IMR-90 (cell line): ENCODE data around the gene PRR33. TPM values are rescaled to one million over a fixed set of nuclear protein-coding genes. Genes with fewer than 3 reads are reported as not detected.

Source experiments
- ATAC-seq: fragments of 200-7000 bp; cut with Tn5 transposase; 2 replicates; pipeline ENCODE4 v1.9.1; 2020; ENCODE audit warnings: low read depth, mild to moderate bottlenecking, moderate library complexity
- BruUV-seq: library from RNA; stranded (reverse); fragments of 400-500 nt; replicated peaks from 2 replicates; lab custom pipeline; 2021; lab: Mats Ljungman, UMichigan
- CTCF ChIA-PET: fragments of 300-600 bp; formaldehyde crosslinking; extraction: SDS; loops from one replicate; lab custom pipeline; 2021; ENCODE audit warnings: antibody characterized with exemption; lab: Yijun Ruan, JAX
- POLR2A ChIA-PET: fragments of 300-600 bp; sonication (Branson Sonifier 250); formaldehyde crosslinking; loops from one replicate; lab custom pipeline; 2022; ENCODE audit warnings: antibody characterized with exemption; ENCODE audit not compliant: unreplicated experiment; lab: Charles Lee
- DNase-seq: peaks from one replicate; pipeline ENCODE4 v3.0.0; 2013
- H2AFZ ChIP-seq: replicated peaks from 2 replicates; pipeline ENCODE3; 2013; ENCODE audit warnings: low read length, mild to moderate bottlenecking; ENCODE audit not compliant: poor library complexity
- H2AK5ac ChIP-seq: 2 replicates; pipeline ENCODE4 v1.6.1; 2013; ENCODE audit warnings: low read depth, low read length, inconsistent platforms
- H2AK9ac ChIP-seq: replicated peaks from 2 replicates; pipeline ENCODE3; 2013; ENCODE audit warnings: mild to moderate bottlenecking, low read depth, low read length, moderate library complexity; ENCODE audit not compliant: poor library complexity
- H2BK120ac ChIP-seq: 2 replicates; pipeline ENCODE4 v1.6.1; 2013; ENCODE audit warnings: low read depth, low read length, inconsistent platforms
- H2BK15ac ChIP-seq: 3 replicates; pipeline ENCODE4 v1.6.1; 2013; ENCODE audit warnings: low read depth, low read length, inconsistent platforms
- H2BK20ac ChIP-seq: 2 replicates; pipeline ENCODE4 v1.6.1; 2013; ENCODE audit warnings: low read depth, mild to moderate bottlenecking, inconsistent platforms, low read length, moderate library complexity
- H2BK5ac ChIP-seq: 2 replicates; pipeline ENCODE4 v1.6.1; 2013; ENCODE audit warnings: mild to moderate bottlenecking, low read depth, low read length, inconsistent platforms; ENCODE audit not compliant: poor library complexity, severe bottlenecking
- H3K14ac ChIP-seq: replicated peaks from 2 replicates; pipeline ENCODE4 v1.6.1; 2013; ENCODE audit warnings: low read depth, low read length, inconsistent platforms
- H3K18ac ChIP-seq: 2 replicates; pipeline ENCODE4 v1.6.1; 2013; ENCODE audit warnings: low read depth, low read length, control low read depth
- H3K23ac ChIP-seq: 2 replicates; pipeline ENCODE4 v1.6.1; 2013; ENCODE audit warnings: low read depth, low read length, inconsistent platforms
- H3K27ac ChIP-seq: 2 replicates; pipeline ENCODE4 v1.5.1; 2013; ENCODE audit warnings: mild to moderate bottlenecking, control low read depth, low read length; ENCODE audit not compliant: insufficient read depth
- H3K27me3 ChIP-seq: 2 replicates; pipeline ENCODE4 v1.6.1; 2013; ENCODE audit warnings: low read length; ENCODE audit not compliant: control insufficient read depth, insufficient read depth
- H3K36me3 ChIP-seq: 2 replicates; pipeline ENCODE4 v1.6.1; 2013; ENCODE audit warnings: low read length, mixed read lengths; ENCODE audit not compliant: control insufficient read depth, insufficient read depth
- H3K4ac ChIP-seq: 2 replicates; pipeline ENCODE4 v1.6.1; 2013; ENCODE audit warnings: low read depth, low read length, inconsistent platforms
- H3K4me1 ChIP-seq: 2 replicates; pipeline ENCODE4 v1.6.1; 2013; ENCODE audit warnings: low read length, mixed read lengths; ENCODE audit not compliant: control insufficient read depth, insufficient read depth
- H3K4me2 ChIP-seq: 2 replicates; pipeline ENCODE4 v1.6.1; 2013; ENCODE audit warnings: low read depth, mild to moderate bottlenecking, control low read depth, low read length, moderate library complexity
- H3K4me3 ChIP-seq: 2 replicates; pipeline ENCODE4 v1.5.1; 2013; ENCODE audit warnings: low read depth, mild to moderate bottlenecking, control low read depth, low read length, moderate library complexity; ENCODE audit not compliant: insufficient read depth
- H3K56ac ChIP-seq: 2 replicates; pipeline ENCODE4 v1.6.1; 2013; ENCODE audit warnings: low read length, inconsistent platforms; ENCODE audit not compliant: insufficient read depth; ENCODE audit errors: extremely low read depth
- H3K79me1 ChIP-seq, 2 experiments: 2 replicates each; pipeline ENCODE4 v1.6.1; 2013; ENCODE audit warnings: low read length in 2 of 2, inconsistent platforms in 1 of 2, low read depth in 1 of 2
- H3K9ac ChIP-seq: 2 replicates; pipeline ENCODE4 v1.6.1; 2013; ENCODE audit warnings: low read depth, low read length, control low read depth
- H3K9me1 ChIP-seq: 2 replicates; pipeline ENCODE4 v1.6.1; 2013; ENCODE audit warnings: low read length, inconsistent platforms; ENCODE audit not compliant: insufficient read depth
- H3K9me3 ChIP-seq: 2 replicates; pipeline ENCODE4 v1.6.1; 2013; ENCODE audit warnings: low read length; ENCODE audit not compliant: control insufficient read depth, insufficient read depth
- H4K20me1 ChIP-seq: 2 replicates; pipeline ENCODE4 v1.6.1; 2013; ENCODE audit warnings: low read length, inconsistent platforms; ENCODE audit not compliant: insufficient read depth
- H4K5ac ChIP-seq: 2 replicates; pipeline ENCODE4 v1.6.1; 2013; ENCODE audit warnings: mild to moderate bottlenecking, low read depth, low read length, control low read depth
- H4K8ac ChIP-seq, 2 experiments: 2 replicates each; pipeline ENCODE4 v1.6.1; 2013; ENCODE audit warnings: low read depth in 2 of 2, low read length in 2 of 2, control low read depth in 1 of 2, inconsistent platforms in 1 of 2
- H4K91ac ChIP-seq: 2 replicates; pipeline ENCODE4 v1.6.1; 2013; ENCODE audit warnings: low read depth, low read length, inconsistent platforms; ENCODE audit not compliant: insufficient read depth
- CTCF ChIP-seq: conservative IDR thresholded peaks from 2 replicates; pipeline ENCODE4 v1.5.1; 2012; ENCODE audit warnings: mild to moderate bottlenecking, low read depth, low read length, improper control_type of control experiment
- FOS ChIP-seq: fragments of 150-350 bp; IDR thresholded peaks from 2 replicates; pipeline ENCODE4 v1.6.1; 2016; ENCODE audit warnings: low read depth, low read length
- MAFK ChIP-seq: IDR thresholded peaks from 2 replicates; pipeline ENCODE4 v1.6.1; 2012; ENCODE audit warnings: low read depth, low read length, improper control_type of control experiment
- MAZ ChIP-seq: IDR thresholded peaks from 2 replicates; pipeline ENCODE4 v1.6.1; 2012; ENCODE audit warnings: low read depth, mild to moderate bottlenecking, low read length, improper control_type of control experiment, moderate library complexity, borderline replicate concordance
- NFE2L2 ChIP-seq: fragments of 150-350 bp; IDR thresholded peaks from 2 replicates; pipeline ENCODE4 v1.6.1; 2016; ENCODE audit warnings: low read depth, mild to moderate bottlenecking, low read length
- SMC3 ChIP-seq: fragments of 150-350 bp; IDR thresholded peaks from 2 replicates; pipeline ENCODE4 v1.6.1; 2016; ENCODE audit warnings: low read depth, mild to moderate bottlenecking, antibody characterized with exemption, low read length, moderate library complexity
- WGBS, 2 experiments: methylation state at CpG; one replicate each; pipeline versions ENCODE4 v1.1.5 to v1.1.7; 2013; ENCODE audit warnings: missing lambda C conversion rate in 2 of 2; ENCODE audit not compliant: insufficient read length in 1 of 2; ENCODE audit errors: extremely low coverage in 2 of 2; 5-methylcytosine and 5-hydroxymethylcytosine counted together
- dilution Hi-C: fragments of 300-500 bp; cut with HindIII; formaldehyde crosslinking; loops from one replicate; pipeline ENCODE4 v1.14.3; 2018; ENCODE audit warnings: low sequenced_read_pairs; ENCODE audit not compliant: unreplicated experiment
- in situ Hi-C: fragments of 300-500 bp; cut with MboI; formaldehyde crosslinking; loops from 3 replicates; pipeline ENCODE4 v1.14.3; 2019; ENCODE audit warnings: low sequenced_read_pairs, inconsistent platforms, mixed read lengths
- intact Hi-C: fragments of 100-400 bp; cut with micrococcal nuclease; formaldehyde crosslinking; loops from 2 replicates; pipeline ENCODE4 v1.10.0; 2022
- polyA plus RNA-seq, 3 experiments: library from polyadenylated mRNA; depleted of rRNA; stranded (reverse); fragments of >200 nt; gene quantifications; 2 replicates each; pipeline ENCODE4 v1.2.3, GENCODE V29; 2012; ENCODE audit warnings: low replicate concordance in 1 of 3
- total RNA-seq: library from RNA; depleted of rRNA; stranded (reverse); fragments of >200 nt; gene quantifications from 2 replicates; pipeline ENCODE4 v1.2.3, GENCODE V29; 2012

PRR33 gene
- total and polyA plus RNA-seq, 2 of the 4 experiments (the other 2 are of a cell fraction) = not detected

GRCh38 chr11:1852877-1853276 is 38.8 kb downstream of the PRR33 start, which contains the start of gene LSP1:
LSP1 (plus strand) TSS chr11:1853084; CDS start chr11:1853145, 61 bp downstream.
- no peak within 1 kb of the TSS for H3K4me3 ChIP-seq
- no peaks in the 10 kb centered on the region for H3K36me3 ChIP-seq
- H3K18ac ChIP-seq = no peak within 1 kb of the TSS
- in situ Hi-C loops (no loop called here), intact Hi-C loops (no loop called here), dilution Hi-C loops (no loop called here)
- H2AK5ac ChIP-seq = no peak within 1 kb of the TSS
- H2BK15ac ChIP-seq = no peak within 1 kb of the TSS
- H4K5ac ChIP-seq = no peak within 1 kb of the TSS
- POLR2A ChIA-PET = no interaction called here
- no peak within 1 kb of the TSS for H2BK20ac ChIP-seq
- H3K27ac ChIP-seq = no peak within 1 kb of the TSS
- H3K9ac ChIP-seq = no peak within 1 kb of the TSS
- WGBS, 2 experiments = 93% methylated on average over 3 of the region's 18 CpGs; no CpG with 5 or more reads in 1 of the 2 experiments
- no peaks in the 10 kb centered on the region for H4K20me1 ChIP-seq
- H2BK120ac ChIP-seq = no peak within 1 kb of the TSS
- CTCF ChIA-PET = no interaction called here
- no peak within 1 kb of the TSS for H2BK5ac ChIP-seq
- H3K4me2 ChIP-seq = no peak within 1 kb of the TSS
- no peak within 1 kb of the TSS for H3K4ac ChIP-seq
- no peak within 1 kb of the TSS for H2AFZ ChIP-seq
- H4K8ac ChIP-seq = no peak within 1 kb of the TSS
- H3K27me3 ChIP-seq = peaks cover 32% of the 10 kb centered on the region
- BruUV-seq = no TSS peak
- H2AK9ac ChIP-seq = no peak within 1 kb of the TSS
- H4K91ac ChIP-seq = no peak within 1 kb of the TSS
- no peak within 1 kb of the TSS for H3K23ac ChIP-seq
- H3K9me3 ChIP-seq = no peaks in the 10 kb centered on the region
- DNase-seq = no peak
- H3K56ac ChIP-seq = no peak within 1 kb of the TSS
- no peak for ATAC-seq
- no peaks in the 10 kb centered on the region for H3K79me1 ChIP-seq
- no peak for TF ChIP-seq MAFK
- TF ChIP-seq FOS = no peak
- no peak for TF ChIP-seq CTCF
- no peak for TF ChIP-seq MAZ
- TF ChIP-seq SMC3 = no peak
- TF ChIP-seq NFE2L2 = no peak
- no peaks in the 10 kb centered on the region for H3K4me1 ChIP-seq
- no peaks in the 10 kb centered on the region for H3K9me1 ChIP-seq
- H3K14ac ChIP-seq = no peak within 1 kb of the TSS
